AG10803 (cell line): ENCODE measurements around the gene TECPR2.
A peak's percentile ranks its signal among the peaks of the same experiment; 100 is the strongest.

Source experiments
- DNase-seq: peaks from one replicate; pipeline ENCODE4 v3.0.0; 2010; ENCODE audit warnings: low read depth
- H3K4me3 ChIP-seq: 2 replicates; pipeline ENCODE4 v1.5.1; 2011; ENCODE audit warnings: mild to moderate bottlenecking, low read length, control low read depth
- TF ChIP-seq, protein P1 (sequence below): conservative IDR thresholded peaks from 2 replicates; pipeline ENCODE4 v1.5.1; 2011; ENCODE audit warnings: mild to moderate bottlenecking, low read length, control low read depth, inconsistent platforms

TECPR2 gene

GRCh38 chr14:102437997-102438915 is 75.5 kb downstream of the TECPR2 start:
- peak; percentile 75 for DNase-seq
- peak overlapping the region; percentile 39 for H3K4me3 ChIP-seq
- TF ChIP-seq, protein P1, sequence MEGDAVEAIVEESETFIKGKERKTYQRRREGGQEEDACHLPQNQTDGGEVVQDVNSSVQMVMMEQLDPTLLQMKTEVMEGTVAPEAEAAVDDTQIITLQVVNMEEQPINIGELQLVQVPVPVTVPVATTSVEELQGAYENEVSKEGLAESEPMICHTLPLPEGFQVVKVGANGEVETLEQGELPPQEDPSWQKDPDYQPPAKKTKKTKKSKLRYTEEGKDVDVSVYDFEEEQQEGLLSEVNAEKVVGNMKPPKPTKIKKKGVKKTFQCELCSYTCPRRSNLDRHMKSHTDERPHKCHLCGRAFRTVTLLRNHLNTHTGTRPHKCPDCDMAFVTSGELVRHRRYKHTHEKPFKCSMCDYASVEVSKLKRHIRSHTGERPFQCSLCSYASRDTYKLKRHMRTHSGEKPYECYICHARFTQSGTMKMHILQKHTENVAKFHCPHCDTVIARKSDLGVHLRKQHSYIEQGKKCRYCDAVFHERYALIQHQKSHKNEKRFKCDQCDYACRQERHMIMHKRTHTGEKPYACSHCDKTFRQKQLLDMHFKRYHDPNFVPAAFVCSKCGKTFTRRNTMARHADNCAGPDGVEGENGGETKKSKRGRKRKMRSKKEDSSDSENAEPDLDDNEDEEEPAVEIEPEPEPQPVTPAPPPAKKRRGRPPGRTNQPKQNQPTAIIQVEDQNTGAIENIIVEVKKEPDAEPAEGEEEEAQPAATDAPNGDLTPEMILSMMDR = peak; percentile 70

DNA sequence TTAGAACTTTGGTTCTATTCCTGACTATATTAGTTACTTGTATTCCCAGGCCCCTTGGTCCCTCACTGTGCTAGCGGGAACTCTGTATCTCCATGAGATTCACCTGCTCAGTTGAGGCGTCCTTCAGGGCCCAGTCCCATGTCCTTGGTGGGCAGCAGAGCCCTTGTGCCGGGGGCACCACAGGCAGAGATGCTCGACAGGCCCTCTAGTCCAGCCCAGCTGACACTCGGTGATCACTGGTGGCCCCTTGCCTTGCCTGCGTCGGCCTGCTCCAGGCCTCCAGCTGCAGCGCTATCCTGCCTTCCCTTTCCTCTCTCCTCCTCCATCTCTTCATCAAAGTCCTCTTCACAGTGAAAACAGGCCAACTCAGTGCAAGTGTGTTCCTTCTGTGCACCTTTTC is 76.8 kb downstream of the TECPR2 start:
- no peak for DNase-seq
- TF ChIP-seq, protein P1 = no peak
- no peak overlapping the region for H3K4me3 ChIP-seq

- no peak for DNase-seq
- H3K4me3 ChIP-seq = no peak overlapping the region
- TF ChIP-seq, protein P1 = no peak
Observed at GRCh38 chr14:102440392-102440791, 77.7 kb downstream of the TECPR2 start.

GRCh38 chr14:102442241-102443211 is 79.8 kb downstream of the TECPR2 start:
- H3K4me3 ChIP-seq = no peak overlapping the region
- TF ChIP-seq, protein P1 = no peak
- no peak for DNase-seq

DNA sequence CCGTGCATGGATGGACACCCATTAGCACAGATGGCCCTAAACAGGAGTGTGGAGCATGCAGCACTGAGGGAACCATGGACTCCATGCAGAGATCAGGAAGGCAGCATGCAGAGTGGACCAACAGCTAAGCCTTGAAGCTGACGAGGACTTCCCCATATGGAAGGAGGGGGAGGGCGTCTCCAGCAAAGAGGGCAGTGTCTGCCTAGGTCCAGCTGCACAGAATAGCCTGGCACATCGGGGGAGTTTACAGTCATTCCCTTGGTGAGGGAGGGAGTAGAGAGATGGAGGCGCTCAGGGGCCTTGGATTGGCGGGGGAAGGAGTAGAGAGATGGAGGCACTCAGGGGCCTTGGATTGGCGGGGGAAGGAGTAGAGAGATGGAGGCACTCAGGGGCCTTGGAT is 82.3 kb downstream of the TECPR2 start:
- no peak overlapping the region for H3K4me3 ChIP-seq
- no peak for DNase-seq
- TF ChIP-seq, protein P1 = no peak

- DNase-seq = no peak
- TF ChIP-seq, protein P1 = no peak
- H3K4me3 ChIP-seq = no peak overlapping the region
Observed at GRCh38 chr14:102445641-102446040, 82.9 kb downstream of the TECPR2 start.
